K562 (cell line): ENCODE measurements around the gene EGR1. TPM values are rescaled to one million over a fixed set of nuclear protein-coding genes. Genes with fewer than 3 reads are reported as not detected.

Experiments
- ATAC-seq: fragments of 200-7000 bp; cut with Tn5 transposase; 3 replicates; pipeline ENCODE4 v1.9.1; 2020; ENCODE audit warnings: moderate library complexity
- BruUV-seq: library from RNA; stranded (reverse); fragments of 400-500 nt; replicated peaks from 2 replicates; lab custom pipeline; 2021; lab: Mats Ljungman, UMichigan
- CTCF ChIA-PET: fragments of 300-600 bp; formaldehyde crosslinking; extraction: SDS; loops from one replicate; lab custom pipeline; 2021; ENCODE audit warnings: low intra/inter-chr PET ratio; lab: Yijun Ruan, JAX
- POLR2A ChIA-PET: fragments of 300-600, 350-650 bp; sonication (Branson Sonifier 250); formaldehyde crosslinking; extraction: SDS; loops from one replicate; lab custom pipeline; 2021; ENCODE audit warnings: antibody characterized with exemption, inconsistent platforms; lab: Yijun Ruan, JAX
- DNase-seq, 4 experiments: peaks; one replicate each; pipeline versions ENCODE4 v3.0.0 to v3.0.0-alpha.2; 2011 to 2018; ENCODE audit warnings: low spot score in 3 of 4, mixed read lengths in 3 of 4; ENCODE audit errors: extremely low read depth in 1 of 4
- FAIRE-seq: peaks from 2 replicates; lab custom pipeline; 2011; peaks lifted over from hg19 to GRCh38; lab: Jason Lieb, UNC
- H2AFZ ChIP-seq: 2 replicates; pipeline ENCODE4 v1.6.0; 2011; ENCODE audit warnings: low read depth, low read length, control low read depth, inconsistent platforms
- H3K27ac ChIP-seq: fragments of 200-600 bp; 3 replicates; pipeline ENCODE4 v1.8.0; 2011; ENCODE audit warnings: low read depth, mild to moderate bottlenecking, control low read depth, inconsistent platforms, low read length, moderate library complexity, mixed read lengths; ENCODE audit errors: extremely low read depth
- H3K27me3 ChIP-seq, 2 experiments: fragments of 300-600 bp in 1 of 2; 2 replicates in 1 of 2; 3 replicates in 1 of 2; pipeline versions ENCODE4 v1.6.0 to v1.8.0; 2011; ENCODE audit warnings: inconsistent platforms in 2 of 2, low read length in 2 of 2, mild to moderate bottlenecking in 1 of 2, mixed read lengths in 1 of 2, moderate library complexity in 1 of 2; ENCODE audit not compliant: control insufficient read depth in 2 of 2, insufficient read depth in 2 of 2
- H3K36me3 ChIP-seq: fragments of 300-600 bp; 3 replicates; pipeline ENCODE4 v1.8.0; 2011; ENCODE audit warnings: mild to moderate bottlenecking, low read length, inconsistent platforms; ENCODE audit not compliant: control insufficient read depth, insufficient read depth
- H3K4me1 ChIP-seq, 2 experiments: fragments of 200-600 bp in 1 of 2; replicated peaks in 1 of 2; 2 replicates in 1 of 2; 3 replicates in 1 of 2; pipeline versions ENCODE4 v1.5.1 to v1.8.0; 2011; ENCODE audit warnings: inconsistent platforms in 2 of 2, low read length in 2 of 2, mild to moderate bottlenecking in 1 of 2, mixed read lengths in 1 of 2, moderate library complexity in 1 of 2; ENCODE audit not compliant: control insufficient read depth in 2 of 2, insufficient read depth in 2 of 2
- H3K4me2 ChIP-seq: 2 replicates; pipeline ENCODE4 v1.6.1; 2011; ENCODE audit warnings: low read length, control low read depth, inconsistent platforms, mixed read lengths; ENCODE audit not compliant: insufficient read depth
- H3K4me3 ChIP-seq: fragments of 200-600 bp; sonication (generic), shearing (Covaris generic); 2 replicates; pipeline ENCODE4 v1.5.1; 2016; ENCODE audit warnings: control low read depth, inconsistent platforms
- H3K79me2 ChIP-seq: fragments of 200-600 bp; 3 replicates; pipeline ENCODE4 v1.8.0; 2011; ENCODE audit warnings: low read length, inconsistent platforms; ENCODE audit not compliant: control insufficient read depth, insufficient read depth
- H3K9ac ChIP-seq, 2 experiments: 2 replicates each; pipeline versions ENCODE4 v1.6.0 to v1.6.1; 2011; ENCODE audit warnings: low read depth in 2 of 2, low read length in 2 of 2, control low read depth in 1 of 2, inconsistent platforms in 1 of 2, mild to moderate bottlenecking in 1 of 2, mixed read lengths in 1 of 2; ENCODE audit not compliant: insufficient read depth in 1 of 2
- H3K9me1 ChIP-seq: one replicate; pipeline ENCODE4 v1.6.0; 2011; ENCODE audit warnings: inconsistent platforms, mild to moderate bottlenecking, low read length, moderate library complexity; ENCODE audit not compliant: control insufficient read depth, insufficient read depth
- H3K9me3 ChIP-seq: replicated peaks from 2 replicates; pipeline ENCODE4 v1.5.1; 2011; ENCODE audit warnings: low read depth, low read length, inconsistent platforms; ENCODE audit not compliant: control insufficient read depth, insufficient read depth
- H4K20me1 ChIP-seq: replicated peaks from 2 replicates; pipeline ENCODE4 v1.6.1; 2011; ENCODE audit warnings: low read length, inconsistent platforms, mixed read lengths; ENCODE audit not compliant: control insufficient read depth, insufficient read depth
- ARID1B ChIP-seq: fragments of 450-650 bp; IDR thresholded peaks from 2 replicates; pipeline ENCODE4 v1.6.1; 2016; ENCODE audit warnings: antibody characterized with exemption, mild to moderate bottlenecking, inconsistent platforms
- EP400 ChIP-seq: fragments of 450-650 bp; IDR thresholded peaks from 2 replicates; pipeline ENCODE4 v1.6.1; 2017; ENCODE audit warnings: antibody characterized with exemption, mild to moderate bottlenecking, moderate library complexity
- HDGF ChIP-seq: fragments of 450-650 bp; IDR thresholded peaks from 2 replicates; pipeline ENCODE4 v1.6.1; 2016
- NCOA4 ChIP-seq: fragments of 450-650 bp; IDR thresholded peaks from 2 replicates; pipeline ENCODE4 v1.6.1; 2018; ENCODE audit warnings: mild to moderate bottlenecking; ENCODE audit not compliant: partially characterized antibody
- NFYB ChIP-seq: IDR thresholded peaks from 2 replicates; pipeline ENCODE4 v1.6.1; 2011; ENCODE audit warnings: mild to moderate bottlenecking, moderate library complexity; ENCODE audit not compliant: insufficient read length; ENCODE audit errors: extremely low read depth
- NRF1 ChIP-seq, 2 experiments: fragments of 450-650 bp; IDR thresholded peaks in 1 of 2; conservative IDR thresholded peaks in 1 of 2; 2 replicates each; pipeline ENCODE4 v1.6.1; 2014; ENCODE audit warnings: mild to moderate bottlenecking in 2 of 2
- PHB2 ChIP-seq: fragments of 450-650 bp; IDR thresholded peaks from 2 replicates; pipeline ENCODE4 v1.6.1; 2017; ENCODE audit warnings: low read depth
- POLR2G ChIP-seq: fragments of 200-400 bp; formaldehyde crosslinking; IDR thresholded peaks from 2 replicates; pipeline ENCODE4 v1.6.1; 2017; ENCODE audit warnings: low read depth, mild to moderate bottlenecking, antibody characterized with exemption, low read length, moderate library complexity
- PYGO2 ChIP-seq: fragments of 450-650 bp; IDR thresholded peaks from 2 replicates; pipeline ENCODE4 v1.6.1; 2016; ENCODE audit warnings: mild to moderate bottlenecking, missing genetic modification characterization, moderate library complexity, missing compliant biosample characterization
- RBM39 ChIP-seq: fragments of 200-400 bp; formaldehyde crosslinking; optimal IDR thresholded peaks from 2 replicates; pipeline ENCODE3; 2018; ENCODE audit warnings: low read depth, low read length
- RUNX1 ChIP-seq: sonication (generic); IDR thresholded peaks from 2 replicates; pipeline ENCODE4 v1.6.1; 2016; ENCODE audit warnings: antibody characterized with exemption, low read depth
- SAFB2 ChIP-seq: fragments of 200-400 bp; formaldehyde crosslinking; IDR thresholded peaks from 2 replicates; pipeline ENCODE4 v1.6.1; 2018; ENCODE audit warnings: borderline replicate concordance, low read length, low read depth, moderate library complexity; ENCODE audit not compliant: severe bottlenecking
- ZNF445 ChIP-seq: fragments of 250-450 bp; sonication (Bioruptor Pico); IDR thresholded peaks from 2 replicates; pipeline ENCODE4 v1.4.0; 2020; ENCODE audit warnings: low read depth, mild to moderate bottlenecking, moderate library complexity
- ZNF57 ChIP-seq: fragments of 450-650 bp; formaldehyde crosslinking; IDR thresholded peaks from 2 replicates; pipeline ENCODE4 v1.4.0; 2020; ENCODE audit warnings: mild to moderate bottlenecking, moderate library complexity
- ZNF75A ChIP-seq: fragments of 450-650 bp; formaldehyde crosslinking; IDR thresholded peaks from 2 replicates; pipeline ENCODE4 v1.4.0; 2020; ENCODE audit warnings: mild to moderate bottlenecking
- ZNF76 ChIP-seq: fragments of 250-450 bp; sonication (Bioruptor Pico); IDR thresholded peaks from 2 replicates; pipeline ENCODE4 v1.4.0; 2020; ENCODE audit warnings: mild to moderate bottlenecking, moderate library complexity, borderline replicate concordance
- WGBS: fragments of 100-300 bp; shearing (Covaris generic); methylation state at CpG from one replicate; pipeline ENCODE4 v1.1.6; 2016; ENCODE audit warnings: low coverage, mixed read lengths; ENCODE audit not compliant: insufficient coverage; ENCODE audit errors: missing lambda C conversion rate; 5-methylcytosine and 5-hydroxymethylcytosine counted together
- in situ Hi-C: fragments of 300-500 bp; cut with MboI; formaldehyde crosslinking; loops from 4 replicates; pipeline ENCODE4 v1.15.0; 2018; ENCODE audit warnings: inconsistent platforms, mixed read lengths
- intact Hi-C: fragments of 100-400 bp; cut with micrococcal nuclease; formaldehyde crosslinking; loops from 2 replicates; pipeline ENCODE4 v1.14.2; 2022
- polyA plus RNA-seq, 8 experiments: library from polyadenylated mRNA; depleted of rRNA in 4 of 8; stranded (reverse) in 5 of 8; unstranded in 3 of 8; fragments of >200 nt; fragmentation: Nextera tagmentation in 2 of 8; fragmentation: Illumina TruSeq in 1 of 8; extraction: Ambion mirVana in 2 of 8; extraction: Trizol in 1 of 8; gene quantifications; 2 replicates each; pipeline versions ENCODE4 v1.2.1 to v1.2.3, GENCODE V29; 2011 to 2014; ENCODE audit warnings: inconsistent platforms in 1 of 8, missing spikeins in 1 of 8
- total RNA-seq, 7 experiments: library from RNA; depleted of rRNA in 6 of 7; stranded (reverse); fragments of >200 nt in 6 of 7; fragmentation: Illumina TruSeq in 2 of 7; extraction: Trizol in 2 of 7; gene quantifications; 2 replicates each; pipeline versions ENCODE4 v1.2.1 to v1.2.3, GENCODE V29; 2011 to 2021; ENCODE audit warnings: low replicate concordance in 1 of 7
- TF ChIP-seq, protein P1 (sequence below): fragments of 250-450 bp; sonication (Bioruptor Pico); IDR thresholded peaks from 2 replicates; pipeline ENCODE4 v1.9.0; 2021; ENCODE audit warnings: mild to moderate bottlenecking
- TF ChIP-seq, protein P2 (sequence below): fragments of 450-650 bp; IDR thresholded peaks from 2 replicates; pipeline ENCODE4 v1.6.1; 2017; ENCODE audit warnings: mild to moderate bottlenecking, moderate library complexity

EGR1 gene
- total and polyA plus RNA-seq, 9 of the 15 experiments (the other 6 are each of a cell fraction or from before 2014, with no cell fraction given) = 1.3 to 132 (median 21.5) TPM

DNA sequence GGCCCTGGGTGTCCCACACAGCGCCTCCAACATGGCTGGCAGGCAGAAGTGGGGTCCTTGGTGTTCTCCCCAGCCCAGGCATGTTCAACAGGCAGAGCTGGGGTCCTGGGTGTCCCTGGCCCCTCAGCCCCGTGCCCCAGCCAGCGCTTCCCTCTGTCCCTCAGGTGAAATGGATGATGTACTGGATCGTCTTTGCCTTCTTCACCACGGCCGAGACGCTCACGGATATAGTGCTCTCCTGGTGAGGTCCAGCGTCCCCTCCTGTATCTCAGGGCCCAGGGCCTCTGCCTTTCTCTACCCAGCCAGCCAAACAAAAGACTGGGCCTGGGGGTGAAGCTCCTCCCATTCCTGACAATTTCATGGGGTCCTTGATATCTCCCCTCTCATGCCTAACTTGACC, 24.1 kb upstream of the EGR1 start (continued):
- TF ChIP-seq NFYB (no peak), SAFB2 (no peak)

DNA sequence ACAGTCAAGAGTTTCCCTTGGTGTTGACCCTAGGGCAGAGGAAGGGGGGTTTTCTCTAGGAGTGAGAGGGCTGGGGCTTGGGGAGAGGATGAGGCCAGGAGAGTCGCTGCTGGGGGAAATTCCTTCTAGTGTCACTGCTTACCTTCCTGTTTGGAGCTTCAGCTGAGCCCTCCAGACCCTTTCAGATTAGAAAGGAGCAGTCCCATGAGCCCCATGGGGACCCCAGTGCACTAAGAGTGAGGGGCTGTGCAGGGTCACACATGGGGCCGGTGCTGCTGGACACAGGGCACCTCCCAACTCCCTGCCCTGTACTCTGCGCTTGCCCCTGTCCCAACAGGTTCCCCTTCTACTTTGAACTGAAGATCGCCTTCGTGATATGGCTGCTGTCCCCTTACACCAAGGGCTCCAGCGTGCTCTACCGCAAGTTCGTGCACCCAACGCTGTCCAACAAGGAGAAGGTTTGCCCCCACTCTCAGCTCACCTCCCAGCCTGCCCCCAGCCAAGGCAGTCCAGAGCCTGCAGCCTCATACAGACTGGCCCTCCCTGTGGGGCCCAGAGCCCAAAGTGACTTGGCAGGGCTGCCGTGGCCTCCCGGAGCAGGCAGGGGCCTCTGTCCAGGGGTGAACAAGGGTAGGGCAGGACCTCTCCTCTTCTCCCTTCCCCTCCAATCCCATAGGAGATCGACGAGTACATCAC, 21.1 kb upstream of the EGR1 start:
- H2AFZ ChIP-seq = no peak overlapping the region
- H3K9ac ChIP-seq = peak overlapping the region in 1 of 2 experiments; percentile 48; a peak in 1 of 4 replicates
- H3K27ac ChIP-seq = no peak overlapping the region
- H3K4me1 ChIP-seq = peaks cover 8 to 35% of the 10 kb centered on the region in 2 experiments; a peak in 4 of 5 replicates
- intact Hi-C loops (no loop called here), in situ Hi-C loops (no loop called here)
- no peaks in the 10 kb centered on the region for H3K36me3 ChIP-seq
- ATAC-seq = no peak
- no peak overlapping the region for H3K4me2 ChIP-seq
- H4K20me1 ChIP-seq = 0 out of 2 replicates have a peak, but pooled peaks cover 4% of the 10 kb centered on the region
- ChIA-PET CTCF (no interaction called here), POLR2A (interaction anchor here (0.5 to 2.0 kb wide), 4 partner anchors 21 to 100 kb away, joined by 3 to 6 read pairs (median 3); partner anchors contain the start of gene EGR1)
- 68% methylated on average over 8 of the region's 13 CpGs for WGBS
- no peaks in the 10 kb centered on the region for H3K27me3 ChIP-seq
- DNase-seq = no peak
- no peaks in the 10 kb centered on the region for H3K9me3 ChIP-seq
- no peak overlapping the region for H3K4me3 ChIP-seq
- no peaks in the 10 kb centered on the region for H3K9me1 ChIP-seq
- BruUV-seq = no TSS peak
- no peak for FAIRE-seq
- no peaks in the 10 kb centered on the region for H3K79me2 ChIP-seq
- TF ChIP-seq ARID1B (no peak), ZNF57 (CRISPR knock-in tag) (no peak), RBM39 (no peak), PHB2 (no peak), POLR2G (no peak), EP400 (no peak), ZNF75A (CRISPR knock-in tag) (no peak), RUNX1 (no peak), PYGO2 (tag) (no peak), HDGF (no peak), NCOA4 (no peak), NRF1 (conservative IDR thresholded peaks at IDR 0.05 in 1 of 2, IDR thresholded peaks at IDR 0.05 in 1 of 2) (no peak), ZNF445 (CRISPR knock-in tag) (no peak), ZNF76 (CRISPR knock-in tag) (no peak)
- TF ChIP-seq, protein P1, sequence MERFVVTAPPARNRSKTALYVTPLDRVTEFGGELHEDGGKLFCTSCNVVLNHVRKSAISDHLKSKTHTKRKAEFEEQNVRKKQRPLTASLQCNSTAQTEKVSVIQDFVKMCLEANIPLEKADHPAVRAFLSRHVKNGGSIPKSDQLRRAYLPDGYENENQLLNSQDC (CRISPR knock-in tag) = no peak
- TF ChIP-seq, protein P2, sequence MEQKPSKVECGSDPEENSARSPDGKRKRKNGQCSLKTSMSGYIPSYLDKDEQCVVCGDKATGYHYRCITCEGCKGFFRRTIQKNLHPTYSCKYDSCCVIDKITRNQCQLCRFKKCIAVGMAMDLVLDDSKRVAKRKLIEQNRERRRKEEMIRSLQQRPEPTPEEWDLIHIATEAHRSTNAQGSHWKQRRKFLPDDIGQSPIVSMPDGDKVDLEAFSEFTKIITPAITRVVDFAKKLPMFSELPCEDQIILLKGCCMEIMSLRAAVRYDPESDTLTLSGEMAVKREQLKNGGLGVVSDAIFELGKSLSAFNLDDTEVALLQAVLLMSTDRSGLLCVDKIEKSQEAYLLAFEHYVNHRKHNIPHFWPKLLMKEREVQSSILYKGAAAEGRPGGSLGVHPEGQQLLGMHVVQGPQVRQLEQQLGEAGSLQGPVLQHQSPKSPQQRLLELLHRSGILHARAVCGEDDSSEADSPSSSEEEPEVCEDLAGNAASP = no peak
